Lower lobe of right lung (tissue), 2 donors: Measurements from ENCODE around the gene RFTN1. TPM values are rescaled to one million over a fixed set of nuclear protein-coding genes. Genes with fewer than 3 reads are reported as not detected.
A peak's percentile ranks its signal among the peaks of the same experiment; 100 is the strongest.

Experiments
- ATAC-seq, 2 donors: fragments of 200-7000 bp; cut with Tn5 transposase; one replicate each; pipeline ENCODE4 v1.9.1; 2020 to 2022; ENCODE audit warnings: mild to moderate bottlenecking in 2 of 2, moderate library complexity in 2 of 2
- DNase-seq: peaks from one replicate; pipeline ENCODE4 v3.0.0-alpha.2; 2020
- H3K27ac ChIP-seq: fragments of 200-600 bp; one replicate; pipeline ENCODE4 v1.8.0; 2022
- H3K27me3 ChIP-seq: fragments of 200-600 bp; one replicate; pipeline ENCODE4 v1.8.0; 2022; ENCODE audit warnings: low read depth
- H3K36me3 ChIP-seq: fragments of 200-600 bp; one replicate; pipeline ENCODE4 v1.8.0; 2022; ENCODE audit warnings: mild to moderate bottlenecking
- H3K4me1 ChIP-seq: fragments of 200-600 bp; one replicate; pipeline ENCODE4 v1.8.0; 2022
- H3K4me3 ChIP-seq: fragments of 200-600 bp; one replicate; pipeline ENCODE4 v1.8.0; 2022; ENCODE audit warnings: mild to moderate bottlenecking
- H3K9me3 ChIP-seq: fragments of 200-600 bp; one replicate; pipeline ENCODE4 v1.8.0; 2022
- intact Hi-C: fragments of 100-400 bp; cut with DNase I; formaldehyde crosslinking; loops from one replicate; pipeline ENCODE4 v1.11.0; 2022
- total RNA-seq: library from RNA; stranded (reverse); fragmentation: NEBNext Ultra II Directional; extraction: Animal tissue kit (Norgen Biotek cat#: 25700); gene quantifications from one replicate; pipeline ENCODE4 v1.2.1, GENCODE V29; 2021
- TF ChIP-seq, protein P1 (sequence below): fragments of 200-600 bp; IDR thresholded peaks from one replicate; pipeline ENCODE4 v1.8.0; 2022; ENCODE audit warnings: antibody characterized with exemption, mild to moderate bottlenecking
- donor health status: DM: no; HTN: yes; CAD: no; lungs with severe emphysema.

Gene RFTN1
- total RNA-seq, 1 donor from 2014 or later = 58.2 TPM

- DNase-seq (no peak), ATAC-seq (no peak)
- H3K9me3 ChIP-seq = no peaks in the 10 kb centered on the region
- H3K4me1 ChIP-seq = peaks cover 20% of the 10 kb centered on the region
- H3K27ac ChIP-seq = no peak overlapping the region
- intact Hi-C loops = no loop called here
- H3K36me3 ChIP-seq = no peaks in the 10 kb centered on the region
- no peaks in the 10 kb centered on the region for H3K27me3 ChIP-seq
- TF ChIP-seq, protein P1, sequence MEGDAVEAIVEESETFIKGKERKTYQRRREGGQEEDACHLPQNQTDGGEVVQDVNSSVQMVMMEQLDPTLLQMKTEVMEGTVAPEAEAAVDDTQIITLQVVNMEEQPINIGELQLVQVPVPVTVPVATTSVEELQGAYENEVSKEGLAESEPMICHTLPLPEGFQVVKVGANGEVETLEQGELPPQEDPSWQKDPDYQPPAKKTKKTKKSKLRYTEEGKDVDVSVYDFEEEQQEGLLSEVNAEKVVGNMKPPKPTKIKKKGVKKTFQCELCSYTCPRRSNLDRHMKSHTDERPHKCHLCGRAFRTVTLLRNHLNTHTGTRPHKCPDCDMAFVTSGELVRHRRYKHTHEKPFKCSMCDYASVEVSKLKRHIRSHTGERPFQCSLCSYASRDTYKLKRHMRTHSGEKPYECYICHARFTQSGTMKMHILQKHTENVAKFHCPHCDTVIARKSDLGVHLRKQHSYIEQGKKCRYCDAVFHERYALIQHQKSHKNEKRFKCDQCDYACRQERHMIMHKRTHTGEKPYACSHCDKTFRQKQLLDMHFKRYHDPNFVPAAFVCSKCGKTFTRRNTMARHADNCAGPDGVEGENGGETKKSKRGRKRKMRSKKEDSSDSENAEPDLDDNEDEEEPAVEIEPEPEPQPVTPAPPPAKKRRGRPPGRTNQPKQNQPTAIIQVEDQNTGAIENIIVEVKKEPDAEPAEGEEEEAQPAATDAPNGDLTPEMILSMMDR = no peak
- no peak overlapping the region for H3K4me3 ChIP-seq
Observed at GRCh38 chr3:16444344-16444743, 69.2 kb downstream of the RFTN1 start.

DNA sequence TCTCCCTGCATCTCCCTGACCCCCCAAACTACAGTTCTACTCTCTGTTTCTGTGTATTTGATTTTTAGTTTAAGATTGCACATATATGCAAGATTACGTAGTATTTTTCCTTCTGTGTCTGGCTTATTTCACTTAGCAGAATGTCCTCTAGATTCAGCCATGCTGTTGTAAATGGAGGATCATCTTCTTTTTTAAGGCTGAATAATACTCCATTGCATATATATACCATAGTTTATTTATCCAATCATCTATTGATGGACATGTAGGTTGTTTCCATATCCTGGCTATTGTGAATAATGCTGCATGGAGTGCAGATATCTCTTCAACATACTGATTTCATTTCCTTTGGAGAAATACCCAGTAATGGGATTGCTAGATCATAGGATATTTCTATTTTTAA is 70.8 kb downstream of the RFTN1 start:
- H3K9me3 ChIP-seq = no peaks in the 10 kb centered on the region
- no peaks in the 10 kb centered on the region for H3K36me3 ChIP-seq
- DNase-seq (no peak), ATAC-seq (no peak)
- TF ChIP-seq, protein P1 = no peak
- no peaks in the 10 kb centered on the region for H3K27me3 ChIP-seq
- H3K4me3 ChIP-seq = no peak overlapping the region
- intact Hi-C loops = no loop called here
- peaks cover 28% of the 10 kb centered on the region for H3K4me1 ChIP-seq
- no peak overlapping the region for H3K27ac ChIP-seq

- no peaks in the 10 kb centered on the region for H3K36me3 ChIP-seq
- H3K27me3 ChIP-seq = no peaks in the 10 kb centered on the region
- H3K4me1 ChIP-seq = peaks cover 28% of the 10 kb centered on the region
- no peak for DNase-seq
- H3K27ac ChIP-seq = peak overlapping the region; percentile 28
- ATAC-seq = no peak
- intact Hi-C loops = no loop called here
- TF ChIP-seq, protein P1 = no peak
- no peaks in the 10 kb centered on the region for H3K9me3 ChIP-seq
- H3K4me3 ChIP-seq = no peak overlapping the region
Observed at GRCh38 chr3:16441371-16441875, 72.1 kb downstream of the RFTN1 start.

DNA sequence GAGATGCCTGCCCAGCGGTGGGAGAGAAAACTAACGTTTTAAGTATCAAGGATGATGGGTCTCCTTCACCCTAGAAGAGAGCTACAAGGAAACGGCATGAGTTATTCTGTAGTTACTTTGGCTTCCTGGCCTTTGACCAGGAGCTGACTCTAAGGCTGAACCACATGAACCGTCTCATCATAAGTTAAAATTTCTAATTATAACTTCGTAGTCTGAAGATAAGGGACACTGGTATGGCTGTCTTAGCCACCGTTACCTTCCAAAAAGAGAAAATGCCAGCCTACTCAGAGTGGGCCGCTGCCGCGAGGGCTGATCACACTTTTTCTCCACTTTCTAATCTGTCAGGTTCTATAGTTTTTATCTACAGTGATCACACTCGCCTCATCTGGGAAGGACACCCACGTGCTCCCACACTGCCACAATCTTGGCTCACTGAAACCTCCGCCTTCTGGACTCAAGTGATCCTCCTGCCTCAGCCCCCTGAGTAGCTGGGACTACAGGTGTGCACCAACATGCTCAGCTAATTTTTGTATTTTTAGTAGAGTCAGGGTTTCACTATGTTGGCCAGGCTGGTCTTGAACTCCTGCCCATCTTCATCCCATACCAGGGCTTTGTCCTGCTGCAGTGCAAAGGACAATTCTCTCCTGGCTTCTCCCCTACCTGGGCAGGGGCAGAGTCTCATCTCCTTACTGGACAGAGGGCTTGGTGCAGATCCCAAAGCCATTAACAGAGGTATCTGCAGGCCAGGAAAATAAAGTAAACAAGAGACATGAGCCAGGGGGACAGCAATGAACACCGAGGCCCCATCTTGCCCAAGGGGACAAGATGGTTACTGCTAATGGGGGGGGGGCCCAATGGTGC is 73.4 kb downstream of the RFTN1 start:
- ATAC-seq (no peak), DNase-seq (no peak)
- peaks cover 28% of the 10 kb centered on the region for H3K4me1 ChIP-seq
- no peaks in the 10 kb centered on the region for H3K9me3 ChIP-seq
- intact Hi-C loops = no loop called here
- TF ChIP-seq, protein P1 = no peak
- H3K27ac ChIP-seq = peak overlapping the region; percentile 21
- no peak overlapping the region for H3K4me3 ChIP-seq
- no peaks in the 10 kb centered on the region for H3K27me3 ChIP-seq
- H3K36me3 ChIP-seq = no peaks in the 10 kb centered on the region

- no peaks in the 10 kb centered on the region for H3K27me3 ChIP-seq
- DNase-seq (no peak), ATAC-seq (peak; percentile 72 to 82)
- H3K9me3 ChIP-seq = no peaks in the 10 kb centered on the region
- peaks cover 28% of the 10 kb centered on the region for H3K4me1 ChIP-seq
- TF ChIP-seq, protein P1 = no peak
- intact Hi-C loops = no loop called here
- no peaks in the 10 kb centered on the region for H3K36me3 ChIP-seq
- H3K4me3 ChIP-seq = no peak overlapping the region
- peak overlapping the region; percentile 21 for H3K27ac ChIP-seq
Observed at GRCh38 chr3:16439163-16439847, 74.2 kb downstream of the RFTN1 start.
